Liver (tissue), 9 donors: Measurements from ENCODE around the gene CDRT4. TPM values are rescaled to one million over a fixed set of nuclear protein-coding genes. Genes with fewer than 3 reads are reported as not detected.

Experiments used
- DNase-seq: peaks from one replicate; pipeline ENCODE4 v3.0.0-alpha.2; 2017; ENCODE audit warnings: low spot score
- H3K27ac ChIP-seq, 2 donors: one replicate each; pipeline ENCODE4 v1.7.0; 2013; ENCODE audit warnings: inconsistent platforms in 2 of 2, low read length in 2 of 2, control low read depth in 1 of 2, low read depth in 1 of 2, mild to moderate bottlenecking in 1 of 2
- H3K27me3 ChIP-seq, 4 donors: one replicate each; pipeline versions ENCODE4 v1.6.1 to v1.7.0; 2013; ENCODE audit warnings: low read length in 3 of 4, inconsistent platforms in 1 of 4, mild to moderate bottlenecking in 1 of 4, moderate library complexity in 1 of 4; ENCODE audit not compliant: control insufficient read depth in 4 of 4, insufficient read depth in 4 of 4
- H3K36me3 ChIP-seq, 4 donors: one replicate each; pipeline versions ENCODE4 v1.6.1 to v1.7.0; 2013; ENCODE audit warnings: low read length in 3 of 4, mild to moderate bottlenecking in 3 of 4, low read depth in 1 of 4, moderate library complexity in 1 of 4; ENCODE audit not compliant: control insufficient read depth in 4 of 4, insufficient read depth in 3 of 4
- H3K4me1 ChIP-seq, 4 donors: one replicate each; pipeline versions ENCODE4 v1.6.1 to v1.7.0; 2013; ENCODE audit warnings: low read length in 3 of 4, mild to moderate bottlenecking in 3 of 4, moderate library complexity in 1 of 4; ENCODE audit not compliant: control insufficient read depth in 4 of 4, insufficient read depth in 4 of 4
- H3K4me3 ChIP-seq, 3 donors: one replicate each; pipeline versions ENCODE4 v1.6.1 to v1.7.0; 2013; ENCODE audit warnings: low read length in 3 of 3, control low read depth in 1 of 3, low read depth in 1 of 3, mild to moderate bottlenecking in 1 of 3
- H3K9ac ChIP-seq, 2 donors: one replicate each; pipeline ENCODE4 v1.7.0; 2013; ENCODE audit warnings: low read length in 2 of 2, mild to moderate bottlenecking in 2 of 2, moderate library complexity in 2 of 2, control low read depth in 1 of 2, low read depth in 1 of 2
- H3K9me3 ChIP-seq, 4 donors: one replicate each; pipeline versions ENCODE4 v1.6.1 to v1.7.0; 2013; ENCODE audit warnings: low read length in 3 of 4; ENCODE audit not compliant: control insufficient read depth in 4 of 4
- ATF3 ChIP-seq: IDR thresholded peaks from 2 replicates; pipeline ENCODE4 v1.6.1; 2016; ENCODE audit warnings: antibody characterized with exemption
- CTCF ChIP-seq: fragments of 150-350 bp; IDR thresholded peaks from 2 replicates; pipeline ENCODE4 v1.5.1; 2017; ENCODE audit warnings: improper control_type of control experiment, low read depth, low read length; ENCODE audit not compliant: missing input control
- EGR1 ChIP-seq, 2 donors: IDR thresholded peaks; 2 replicates each; pipeline ENCODE4 v1.6.1; 2016 to 2018; ENCODE audit warnings: antibody characterized with exemption in 2 of 2, low read depth in 2 of 2
- FOXA1 ChIP-seq: IDR thresholded peaks from 2 replicates; pipeline ENCODE4 v1.6.1; 2016; ENCODE audit warnings: antibody characterized with exemption
- FOXA2 ChIP-seq: IDR thresholded peaks from 2 replicates; pipeline ENCODE4 v1.6.1; 2016; ENCODE audit warnings: antibody characterized with exemption
- GABPA ChIP-seq, 2 donors: IDR thresholded peaks in 1 of 2; conservative IDR thresholded peaks in 1 of 2; 2 replicates each; pipeline ENCODE4 v1.6.1; 2016; ENCODE audit warnings: antibody characterized with exemption in 2 of 2, mild to moderate bottlenecking in 1 of 2, moderate library complexity in 1 of 2
- HNF4A ChIP-seq, 2 donors: conservative IDR thresholded peaks; 2 replicates each; pipeline ENCODE4 v1.6.1; 2016; ENCODE audit warnings: antibody characterized with exemption in 2 of 2, mild to moderate bottlenecking in 2 of 2
- HNF4G ChIP-seq: IDR thresholded peaks from 2 replicates; pipeline ENCODE4 v1.6.1; 2016; ENCODE audit warnings: antibody characterized with exemption
- JUND ChIP-seq, 2 donors: IDR thresholded peaks; 2 replicates each; pipeline ENCODE4 v1.6.1; 2016; ENCODE audit warnings: antibody characterized with exemption in 2 of 2
- RAD21 ChIP-seq, 2 donors: IDR thresholded peaks; 2 replicates each; pipeline ENCODE4 v1.6.1; 2016; ENCODE audit warnings: antibody characterized with exemption in 2 of 2, mild to moderate bottlenecking in 2 of 2
- REST ChIP-seq: IDR thresholded peaks from 2 replicates; pipeline ENCODE4 v1.6.1; 2016; ENCODE audit warnings: antibody characterized with exemption, mild to moderate bottlenecking
- RXRA ChIP-seq, 2 donors: IDR thresholded peaks; 2 replicates each; pipeline ENCODE4 v1.6.1; 2017 to 2018; ENCODE audit warnings: antibody characterized with exemption in 2 of 2, mild to moderate bottlenecking in 1 of 2
- SP1 ChIP-seq: IDR thresholded peaks from 2 replicates; pipeline ENCODE4 v1.6.1; 2018; ENCODE audit warnings: antibody characterized with exemption, mild to moderate bottlenecking
- YY1 ChIP-seq: IDR thresholded peaks from 2 replicates; pipeline ENCODE4 v1.6.1; 2016; ENCODE audit warnings: antibody characterized with exemption, mild to moderate bottlenecking
- ZBTB33 ChIP-seq: IDR thresholded peaks from 2 replicates; pipeline ENCODE4 v1.6.1; 2016; ENCODE audit warnings: antibody characterized with exemption
- WGBS: extraction: QIAGEN DNeasy Blood & Tissue Kit; methylation state at CpG from one replicate; pipeline ENCODE4 v1.1.7; 2013; 5-methylcytosine and 5-hydroxymethylcytosine counted together
- polyA plus RNA-seq, 2 donors: library from polyadenylated mRNA; stranded (reverse) in 1 of 2; unstranded in 1 of 2; fragments of 200-250 nt in 1 of 2; fragments of >200 nt in 1 of 2; fragmentation: Nextera tagmentation in 1 of 2; extraction: Ambion mirVana in 1 of 2; gene quantifications; one replicate each; pipeline versions ENCODE4 v1.2.1 to v1.2.3, GENCODE V29; 2013 to 2015
- total RNA-seq, 2 donors: library from RNA; depleted of rRNA; stranded (reverse); fragments of >200 nt; gene quantifications; one replicate each; pipeline ENCODE4 v1.2.3, GENCODE V29; 2014
- donor health status: healthy.
- donor health status: healthy.
- donor health status: healthy.
- donor health status: healthy.
- donor health status: healthy.

The CDRT4 gene
- total and polyA plus RNA-seq, 4 donors: 0.43 to 3.3 (median 1.8) TPM; not detected in 1

- TF ChIP-seq ZBTB33 (no peak), RXRA (IDR thresholded peaks at IDR 0.05) (peak; percentile 70 to 87), JUND (IDR thresholded peaks at IDR 0.05) (peak in 1 of 2 donors; percentile 51), SP1 (peak; percentile 78), FOXA2 (peak; percentile 23), YY1 (peak; percentile 37), HNF4G (no peak)
These were observed 30.7 kb downstream of the CDRT4 start (continued) for GRCh38 chr17:15436473-15437302.

- peaks cover 23 to 60% (median 47%) of the 10 kb centered on the region in 4 donors for H3K4me1 ChIP-seq
These were observed 32.5 kb downstream of the CDRT4 start for GRCh38 chr17:15434956-15435355.

More at GRCh38 chr17:15434956-15435355, 32.5 kb downstream of the CDRT4 start:
- Histone ChIP-seq H3K9ac (no peak overlapping the region), H3K27me3 (no peaks in the 10 kb centered on the region), H3K36me3 (no peaks in the 10 kb centered on the region), H3K9me3 (no peaks in the 10 kb centered on the region), H3K4me3 (no peak overlapping the region), H3K27ac (peak overlapping the region in 1 of 2 donors; percentile 22)
- DNase-seq: no peak
- WGBS: 98% methylated on average over 8 of the region's 8 CpGs
- TF ChIP-seq SP1 (no peak), EGR1 (IDR thresholded peaks at IDR 0.05; ENCODE audit: low read depth in 2 of 2) (no peak), RAD21 (IDR thresholded peaks at IDR 0.05) (no peak), FOXA1 (no peak), JUND (IDR thresholded peaks at IDR 0.05) (no peak), YY1 (no peak), HNF4A (conservative IDR thresholded peaks at IDR 0.05) (no peak), ATF3 (no peak), REST (no peak), HNF4G (no peak), RXRA (IDR thresholded peaks at IDR 0.05) (no peak), FOXA2 (no peak), CTCF (no peak), GABPA (IDR thresholded peaks at IDR 0.05 in 1 of 2, conservative IDR thresholded peaks at IDR 0.05 in 1 of 2) (no peak)
